Measurements from ENCODE around the gene CCDC92. TPM values are rescaled to one million over a fixed set of nuclear protein-coding genes. Genes with fewer than 3 reads are reported as not detected.

Gene CCDC92
- total and polyA plus RNA-seq, 2 of the 8 experiments (the other 6 are each of a cell fraction or from before 2014, with no cell fraction given): 0.43 to 0.51 TPM

DNA sequence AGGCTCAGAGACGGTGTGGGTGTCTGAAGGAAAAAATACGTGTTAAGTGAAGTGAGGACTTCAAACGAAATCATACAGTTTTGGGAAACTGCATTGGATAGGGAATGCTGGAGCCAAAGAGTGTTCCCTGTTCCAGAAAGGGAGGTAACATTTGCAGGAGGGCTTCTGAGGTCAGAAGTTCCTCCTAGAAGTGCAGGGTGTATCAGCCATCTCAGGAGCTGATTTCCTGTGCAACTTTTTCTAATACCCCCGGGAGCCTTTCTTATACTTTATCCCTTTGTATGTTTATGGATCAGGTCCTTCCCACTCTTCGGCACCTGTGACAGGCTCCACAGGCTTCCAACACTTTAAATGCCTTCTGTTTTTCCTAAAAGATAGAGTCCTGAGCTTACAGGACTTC is 25.3 kb upstream of the CCDC92 start (continued):
- TF ChIP-seq, protein P1, sequence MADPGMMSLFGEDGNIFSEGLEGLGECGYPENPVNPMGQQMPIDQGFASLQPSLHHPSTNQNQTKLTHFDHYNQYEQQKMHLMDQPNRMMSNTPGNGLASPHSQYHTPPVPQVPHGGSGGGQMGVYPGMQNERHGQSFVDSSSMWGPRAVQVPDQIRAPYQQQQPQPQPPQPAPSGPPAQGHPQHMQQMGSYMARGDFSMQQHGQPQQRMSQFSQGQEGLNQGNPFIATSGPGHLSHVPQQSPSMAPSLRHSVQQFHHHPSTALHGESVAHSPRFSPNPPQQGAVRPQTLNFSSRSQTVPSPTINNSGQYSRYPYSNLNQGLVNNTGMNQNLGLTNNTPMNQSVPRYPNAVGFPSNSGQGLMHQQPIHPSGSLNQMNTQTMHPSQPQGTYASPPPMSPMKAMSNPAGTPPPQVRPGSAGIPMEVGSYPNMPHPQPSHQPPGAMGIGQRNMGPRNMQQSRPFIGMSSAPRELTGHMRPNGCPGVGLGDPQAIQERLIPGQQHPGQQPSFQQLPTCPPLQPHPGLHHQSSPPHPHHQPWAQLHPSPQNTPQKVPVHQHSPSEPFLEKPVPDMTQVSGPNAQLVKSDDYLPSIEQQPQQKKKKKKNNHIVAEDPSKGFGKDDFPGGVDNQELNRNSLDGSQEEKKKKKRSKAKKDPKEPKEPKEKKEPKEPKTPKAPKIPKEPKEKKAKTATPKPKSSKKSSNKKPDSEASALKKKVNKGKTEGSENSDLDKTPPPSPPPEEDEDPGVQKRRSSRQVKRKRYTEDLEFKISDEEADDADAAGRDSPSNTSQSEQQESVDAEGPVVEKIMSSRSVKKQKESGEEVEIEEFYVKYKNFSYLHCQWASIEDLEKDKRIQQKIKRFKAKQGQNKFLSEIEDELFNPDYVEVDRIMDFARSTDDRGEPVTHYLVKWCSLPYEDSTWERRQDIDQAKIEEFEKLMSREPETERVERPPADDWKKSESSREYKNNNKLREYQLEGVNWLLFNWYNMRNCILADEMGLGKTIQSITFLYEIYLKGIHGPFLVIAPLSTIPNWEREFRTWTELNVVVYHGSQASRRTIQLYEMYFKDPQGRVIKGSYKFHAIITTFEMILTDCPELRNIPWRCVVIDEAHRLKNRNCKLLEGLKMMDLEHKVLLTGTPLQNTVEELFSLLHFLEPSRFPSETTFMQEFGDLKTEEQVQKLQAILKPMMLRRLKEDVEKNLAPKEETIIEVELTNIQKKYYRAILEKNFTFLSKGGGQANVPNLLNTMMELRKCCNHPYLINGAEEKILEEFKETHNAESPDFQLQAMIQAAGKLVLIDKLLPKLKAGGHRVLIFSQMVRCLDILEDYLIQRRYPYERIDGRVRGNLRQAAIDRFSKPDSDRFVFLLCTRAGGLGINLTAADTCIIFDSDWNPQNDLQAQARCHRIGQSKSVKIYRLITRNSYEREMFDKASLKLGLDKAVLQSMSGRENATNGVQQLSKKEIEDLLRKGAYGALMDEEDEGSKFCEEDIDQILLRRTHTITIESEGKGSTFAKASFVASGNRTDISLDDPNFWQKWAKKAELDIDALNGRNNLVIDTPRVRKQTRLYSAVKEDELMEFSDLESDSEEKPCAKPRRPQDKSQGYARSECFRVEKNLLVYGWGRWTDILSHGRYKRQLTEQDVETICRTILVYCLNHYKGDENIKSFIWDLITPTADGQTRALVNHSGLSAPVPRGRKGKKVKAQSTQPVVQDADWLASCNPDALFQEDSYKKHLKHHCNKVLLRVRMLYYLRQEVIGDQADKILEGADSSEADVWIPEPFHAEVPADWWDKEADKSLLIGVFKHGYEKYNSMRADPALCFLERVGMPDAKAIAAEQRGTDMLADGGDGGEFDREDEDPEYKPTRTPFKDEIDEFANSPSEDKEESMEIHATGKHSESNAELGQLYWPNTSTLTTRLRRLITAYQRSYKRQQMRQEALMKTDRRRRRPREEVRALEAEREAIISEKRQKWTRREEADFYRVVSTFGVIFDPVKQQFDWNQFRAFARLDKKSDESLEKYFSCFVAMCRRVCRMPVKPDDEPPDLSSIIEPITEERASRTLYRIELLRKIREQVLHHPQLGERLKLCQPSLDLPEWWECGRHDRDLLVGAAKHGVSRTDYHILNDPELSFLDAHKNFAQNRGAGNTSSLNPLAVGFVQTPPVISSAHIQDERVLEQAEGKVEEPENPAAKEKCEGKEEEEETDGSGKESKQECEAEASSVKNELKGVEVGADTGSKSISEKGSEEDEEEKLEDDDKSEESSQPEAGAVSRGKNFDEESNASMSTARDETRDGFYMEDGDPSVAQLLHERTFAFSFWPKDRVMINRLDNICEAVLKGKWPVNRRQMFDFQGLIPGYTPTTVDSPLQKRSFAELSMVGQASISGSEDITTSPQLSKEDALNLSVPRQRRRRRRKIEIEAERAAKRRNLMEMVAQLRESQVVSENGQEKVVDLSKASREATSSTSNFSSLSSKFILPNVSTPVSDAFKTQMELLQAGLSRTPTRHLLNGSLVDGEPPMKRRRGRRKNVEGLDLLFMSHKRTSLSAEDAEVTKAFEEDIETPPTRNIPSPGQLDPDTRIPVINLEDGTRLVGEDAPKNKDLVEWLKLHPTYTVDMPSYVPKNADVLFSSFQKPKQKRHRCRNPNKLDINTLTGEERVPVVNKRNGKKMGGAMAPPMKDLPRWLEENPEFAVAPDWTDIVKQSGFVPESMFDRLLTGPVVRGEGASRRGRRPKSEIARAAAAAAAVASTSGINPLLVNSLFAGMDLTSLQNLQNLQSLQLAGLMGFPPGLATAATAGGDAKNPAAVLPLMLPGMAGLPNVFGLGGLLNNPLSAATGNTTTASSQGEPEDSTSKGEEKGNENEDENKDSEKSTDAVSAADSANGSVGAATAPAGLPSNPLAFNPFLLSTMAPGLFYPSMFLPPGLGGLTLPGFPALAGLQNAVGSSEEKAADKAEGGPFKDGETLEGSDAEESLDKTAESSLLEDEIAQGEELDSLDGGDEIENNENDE (IDR thresholded peaks at IDR 0.05; ENCODE audit: insufficient replicate concordance, low read length): no peak
- TF ChIP-seq MAFK (IDR thresholded peaks at IDR 0.05; ENCODE audit: low read depth, low read length) (no peak), SP1 (IDR thresholded peaks at IDR 0.05; ENCODE audit: low read depth, low read length) (no peak), CEBPB (IDR thresholded peaks at IDR 0.05; ENCODE audit: low read depth, low read length) (no peak), RFX5 (IDR thresholded peaks at IDR 0.05; ENCODE audit: borderline replicate concordance, low read depth, low read length) (no peak), HDAC2 (IDR thresholded peaks at IDR 0.05; ENCODE audit: borderline replicate concordance in 1 of 2, low read depth in 2 of 2, low read length in 2 of 2) (no peak)
